ENCODE measurements around the gene TMED6.

TMED6 gene

GRCh38 chr16:69386596-69386995 lies 35.0 kb upstream of the TMED6 start:
- H3K4me1 ChIP-seq (ENCODE audit: insufficient read depth, insufficient read length) = no peaks in the 10 kb centered on the region
- H3K27me3 ChIP-seq (ENCODE audit: insufficient read depth, insufficient read length) = no peaks in the 10 kb centered on the region
- no peak for DNase-seq (ENCODE audit: low read depth, low spot score)
- H3K9me3 ChIP-seq (ENCODE audit: insufficient read depth, low read length) = no peaks in the 10 kb centered on the region
- no peak overlapping the region for H3K9ac ChIP-seq (ENCODE audit: insufficient read length, low read depth)
- H3K36me3 ChIP-seq (ENCODE audit: insufficient read depth, insufficient read length, low read length) = peaks cover 32% of the 10 kb centered on the region
- no peak overlapping the region for H3K4me3 ChIP-seq (ENCODE audit: insufficient read length, low read depth)
- TF ChIP-seq ZNF274 (IDR thresholded peaks at IDR 0.05; ENCODE audit: low read depth, low read length) (no peak), YY1 (IDR thresholded peaks at IDR 0.05; ENCODE audit: insufficient read depth, insufficient read length) (no peak), SUZ12 (IDR thresholded peaks at IDR 0.05; ENCODE audit: extremely low read depth, insufficient read depth, insufficient read length) (no peak)

GRCh38 chr16:69384974-69385373 lies 33.4 kb upstream of the TMED6 start:
- TF ChIP-seq SUZ12 (IDR thresholded peaks at IDR 0.05; ENCODE audit: extremely low read depth, insufficient read depth, insufficient read length) (no peak), YY1 (IDR thresholded peaks at IDR 0.05; ENCODE audit: insufficient read depth, insufficient read length) (no peak), ZNF274 (IDR thresholded peaks at IDR 0.05; ENCODE audit: low read depth, low read length) (no peak)
- peaks cover 46% of the 10 kb centered on the region for H3K36me3 ChIP-seq (ENCODE audit: insufficient read depth, insufficient read length, low read length)

DNA sequence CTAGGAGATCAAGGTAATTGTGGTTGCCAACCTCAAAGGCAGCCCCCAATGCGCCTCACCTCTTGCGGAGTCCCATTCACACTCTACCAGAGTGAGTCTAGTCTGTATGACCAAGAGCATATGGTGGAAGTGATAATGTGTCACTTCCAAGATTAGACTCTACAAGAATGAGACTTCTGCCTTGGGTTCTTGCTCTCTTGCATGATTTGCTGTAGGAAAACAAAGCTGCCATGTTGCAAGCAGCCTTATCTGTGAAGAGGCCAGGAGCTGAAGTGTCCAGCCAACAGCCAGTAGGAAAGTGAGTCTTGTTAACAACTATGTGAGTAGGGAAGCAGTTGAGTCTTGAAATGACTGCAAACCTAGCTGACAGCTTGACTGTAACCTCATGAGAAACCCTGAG lies 30.8 kb upstream of the TMED6 start:
- no peak overlapping the region for H3K9ac ChIP-seq (ENCODE audit: insufficient read length, low read depth)
- no peaks in the 10 kb centered on the region for H3K27me3 ChIP-seq (ENCODE audit: insufficient read depth, insufficient read length)
- no peak for DNase-seq (ENCODE audit: low read depth, low spot score)
- no peaks in the 10 kb centered on the region for H3K9me3 ChIP-seq (ENCODE audit: insufficient read depth, low read length)
- H3K4me3 ChIP-seq (ENCODE audit: insufficient read length, low read depth) = no peak overlapping the region
- no peaks in the 10 kb centered on the region for H3K4me1 ChIP-seq (ENCODE audit: insufficient read depth, insufficient read length)
- TF ChIP-seq SUZ12 (IDR thresholded peaks at IDR 0.05; ENCODE audit: extremely low read depth, insufficient read depth, insufficient read length) (no peak), YY1 (IDR thresholded peaks at IDR 0.05; ENCODE audit: insufficient read depth, insufficient read length) (no peak), ZNF274 (IDR thresholded peaks at IDR 0.05; ENCODE audit: low read depth, low read length) (no peak)
- H3K36me3 ChIP-seq (ENCODE audit: insufficient read depth, insufficient read length, low read length) = peaks cover 71% of the 10 kb centered on the region

More at GRCh38 chr16:69384974-69385373, 33.4 kb upstream of the TMED6 start:
- Histone ChIP-seq H3K9me3 (ENCODE audit: insufficient read depth, low read length) (no peaks in the 10 kb centered on the region), H3K27me3 (ENCODE audit: insufficient read depth, insufficient read length) (no peaks in the 10 kb centered on the region), H3K4me1 (ENCODE audit: insufficient read depth, insufficient read length) (no peaks in the 10 kb centered on the region), H3K4me3 (ENCODE audit: insufficient read length, low read depth) (peak overlapping the region; percentile 81), H3K9ac (ENCODE audit: insufficient read length, low read depth) (peak overlapping the region; percentile 95)
- no peak for DNase-seq (ENCODE audit: low read depth, low spot score)

GRCh38 chr16:69381231-69381630 lies 29.6 kb upstream of the TMED6 start:
- H3K4me1 ChIP-seq (ENCODE audit: insufficient read depth, insufficient read length) = no peaks in the 10 kb centered on the region
- no peaks in the 10 kb centered on the region for H3K27me3 ChIP-seq (ENCODE audit: insufficient read depth, insufficient read length)
- H3K9me3 ChIP-seq (ENCODE audit: insufficient read depth, low read length) = no peaks in the 10 kb centered on the region
- no peak for DNase-seq (ENCODE audit: low read depth, low spot score)
- no peak overlapping the region for H3K4me3 ChIP-seq (ENCODE audit: insufficient read length, low read depth)
- H3K36me3 ChIP-seq (ENCODE audit: insufficient read depth, insufficient read length, low read length) = peaks cover 77% of the 10 kb centered on the region
- H3K9ac ChIP-seq (ENCODE audit: insufficient read length, low read depth) = no peak overlapping the region
- TF ChIP-seq YY1 (IDR thresholded peaks at IDR 0.05; ENCODE audit: insufficient read depth, insufficient read length) = no peak
- no peak for TF ChIP-seq ZNF274 (IDR thresholded peaks at IDR 0.05; ENCODE audit: low read depth, low read length)
- TF ChIP-seq SUZ12 (IDR thresholded peaks at IDR 0.05; ENCODE audit: extremely low read depth, insufficient read depth, insufficient read length) = no peak

DNA sequence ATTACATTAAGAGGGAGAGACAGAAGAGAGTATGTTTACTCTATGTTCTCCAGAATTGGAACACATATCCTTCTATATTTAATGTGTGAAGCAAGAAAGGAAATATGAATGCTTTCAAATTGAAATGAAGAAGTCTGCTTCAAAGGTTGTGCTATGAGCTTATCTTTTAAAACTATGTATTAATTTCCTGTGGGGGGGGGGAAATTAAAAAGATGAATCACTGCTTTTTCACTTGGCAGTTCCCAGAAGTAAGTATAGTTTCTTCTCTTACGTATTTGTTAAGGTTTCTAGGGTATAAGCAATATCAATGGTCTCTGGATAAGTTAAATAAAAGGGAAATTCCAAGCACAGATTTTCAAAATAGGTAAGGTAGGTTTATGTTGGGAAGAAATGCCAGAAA lies 27.2 kb upstream of the TMED6 start:
- peaks cover 84% of the 10 kb centered on the region for H3K36me3 ChIP-seq (ENCODE audit: insufficient read depth, insufficient read length, low read length)
- no peaks in the 10 kb centered on the region for H3K27me3 ChIP-seq (ENCODE audit: insufficient read depth, insufficient read length)
- H3K4me1 ChIP-seq (ENCODE audit: insufficient read depth, insufficient read length) = no peaks in the 10 kb centered on the region
- H3K9me3 ChIP-seq (ENCODE audit: insufficient read depth, low read length) = no peaks in the 10 kb centered on the region
- no peak overlapping the region for H3K4me3 ChIP-seq (ENCODE audit: insufficient read length, low read depth)
- H3K9ac ChIP-seq (ENCODE audit: insufficient read length, low read depth) = no peak overlapping the region
- TF ChIP-seq YY1 (IDR thresholded peaks at IDR 0.05; ENCODE audit: insufficient read depth, insufficient read length) (no peak), SUZ12 (IDR thresholded peaks at IDR 0.05; ENCODE audit: extremely low read depth, insufficient read depth, insufficient read length) (no peak), ZNF274 (IDR thresholded peaks at IDR 0.05; ENCODE audit: low read depth, low read length) (no peak)
- DNase-seq (ENCODE audit: low read depth, low spot score) = no peak

GRCh38 chr16:69378036-69378435 lies 26.4 kb upstream of the TMED6 start:
- Histone ChIP-seq H3K4me1 (ENCODE audit: insufficient read depth, insufficient read length) (no peaks in the 10 kb centered on the region), H3K4me3 (ENCODE audit: insufficient read length, low read depth) (no peak overlapping the region), H3K9ac (ENCODE audit: insufficient read length, low read depth) (no peak overlapping the region), H3K36me3 (ENCODE audit: insufficient read depth, insufficient read length, low read length) (peaks cover 83% of the 10 kb centered on the region), H3K9me3 (ENCODE audit: insufficient read depth, low read length) (no peaks in the 10 kb centered on the region), H3K27me3 (ENCODE audit: insufficient read depth, insufficient read length) (no peaks in the 10 kb centered on the region)
- no peak for DNase-seq (ENCODE audit: low read depth, low spot score)
- TF ChIP-seq YY1 (IDR thresholded peaks at IDR 0.05; ENCODE audit: insufficient read depth, insufficient read length) = no peak
- no peak for TF ChIP-seq ZNF274 (IDR thresholded peaks at IDR 0.05; ENCODE audit: low read depth, low read length)
- TF ChIP-seq SUZ12 (IDR thresholded peaks at IDR 0.05; ENCODE audit: extremely low read depth, insufficient read depth, insufficient read length) = no peak

GRCh38 chr16:69376393-69377059 lies 24.9 kb upstream of the TMED6 start:
- DNase-seq (ENCODE audit: low read depth, low spot score) = no peak
- TF ChIP-seq YY1 (IDR thresholded peaks at IDR 0.05; ENCODE audit: insufficient read depth, insufficient read length) (no peak), ZNF274 (IDR thresholded peaks at IDR 0.05; ENCODE audit: low read depth, low read length) (no peak), SUZ12 (IDR thresholded peaks at IDR 0.05; ENCODE audit: extremely low read depth, insufficient read depth, insufficient read length) (no peak)
- Histone ChIP-seq H3K36me3 (ENCODE audit: insufficient read depth, insufficient read length, low read length) (peaks cover 81% of the 10 kb centered on the region), H3K4me3 (ENCODE audit: insufficient read length, low read depth) (no peak overlapping the region), H3K4me1 (ENCODE audit: insufficient read depth, insufficient read length) (no peaks in the 10 kb centered on the region), H3K9me3 (ENCODE audit: insufficient read depth, low read length) (no peaks in the 10 kb centered on the region), H3K27me3 (ENCODE audit: insufficient read depth, insufficient read length) (no peaks in the 10 kb centered on the region), H3K9ac (ENCODE audit: insufficient read length, low read depth) (no peak overlapping the region)
